CD14-positive monocyte (primary cell): ENCODE data around the gene EXD3. TPM values are rescaled to one million over a fixed set of nuclear protein-coding genes. Genes with fewer than 3 reads are reported as not detected.

Source experiments
- DNase-seq, 3 donors: peaks; one replicate each; pipeline ENCODE4 v3.0.0-alpha.2; 2011 to 2022
- H2AFZ ChIP-seq: 2 replicates; pipeline ENCODE4 v1.6.0; 2012; ENCODE audit warnings: mild to moderate bottlenecking, low read depth, low read length, inconsistent platforms; ENCODE audit not compliant: insufficient read depth, poor library complexity, severe bottlenecking
- H3K27ac ChIP-seq, 2 donors: 1 replicate in 1 of 2; 2 replicates in 1 of 2; pipeline ENCODE4 v1.5.1; 2012 to 2013; ENCODE audit warnings: low read length in 2 of 2, control low read depth in 1 of 2, inconsistent platforms in 1 of 2, low read depth in 1 of 2, mild to moderate bottlenecking in 1 of 2
- H3K27me3 ChIP-seq, 2 donors: one replicate each; pipeline versions ENCODE4 v1.6.0 to v1.6.1; 2011 to 2013; ENCODE audit warnings: low read length in 2 of 2; ENCODE audit not compliant: control insufficient read depth in 2 of 2, insufficient read depth in 2 of 2
- H3K36me3 ChIP-seq, 2 donors: replicated peaks in 1 of 2; 1 replicate in 1 of 2; 2 replicates in 1 of 2; pipeline versions ENCODE4 v1.5.1 to v1.6.1; 2012 to 2013; ENCODE audit warnings: low read length in 2 of 2, control low read depth in 1 of 2, inconsistent platforms in 1 of 2, mild to moderate bottlenecking in 1 of 2; ENCODE audit not compliant: insufficient read depth in 2 of 2, control insufficient read depth in 1 of 2
- H3K4me1 ChIP-seq, 2 donors: 1 replicate in 1 of 2; 2 replicates in 1 of 2; pipeline versions ENCODE4 v1.5.1 to v1.6.1; 2012 to 2013; ENCODE audit warnings: low read length in 2 of 2, control low read depth in 1 of 2, inconsistent platforms in 1 of 2, mild to moderate bottlenecking in 1 of 2, moderate library complexity in 1 of 2; ENCODE audit not compliant: insufficient read depth in 2 of 2, control insufficient read depth in 1 of 2
- H3K4me2 ChIP-seq: replicated peaks from 2 replicates; pipeline ENCODE3; 2012; ENCODE audit warnings: low read length, moderate library complexity, mild to moderate bottlenecking; ENCODE audit not compliant: poor library complexity, severe bottlenecking; ENCODE audit errors: extremely low read depth
- H3K4me3 ChIP-seq, 3 experiments: fragments of 200-600 bp in 1 of 3; sonication (generic) in 1 of 3; replicated peaks in 1 of 3; 1 replicate in 2 of 3; 2 replicates in 1 of 3; pipeline ENCODE4 v1.5.1; 2011 to 2013; ENCODE audit warnings: low read length in 3 of 3, mild to moderate bottlenecking in 3 of 3, control low read depth in 2 of 3, low read depth in 2 of 3, inconsistent platforms in 1 of 3, moderate library complexity in 1 of 3
- H3K79me2 ChIP-seq: 2 replicates; pipeline ENCODE4 v1.6.0; 2012; ENCODE audit warnings: mild to moderate bottlenecking, control low read depth, inconsistent platforms, low read length, moderate library complexity; ENCODE audit not compliant: insufficient read depth
- H3K9ac ChIP-seq: 2 replicates; pipeline ENCODE4 v1.6.0; 2017; ENCODE audit warnings: low read length, mild to moderate bottlenecking; ENCODE audit not compliant: insufficient read depth, poor library complexity, severe bottlenecking
- H3K9me3 ChIP-seq, 2 donors: replicated peaks in 1 of 2; 1 replicate in 1 of 2; 2 replicates in 1 of 2; pipeline versions ENCODE4 v1.5.1 to v1.6.1; 2012 to 2013; ENCODE audit warnings: low read length in 2 of 2, control low read depth in 1 of 2; ENCODE audit not compliant: control insufficient read depth in 1 of 2, insufficient read depth in 1 of 2
- H4K20me1 ChIP-seq: 2 replicates; pipeline ENCODE4 v1.6.0; 2012; ENCODE audit warnings: mild to moderate bottlenecking, low read length, control low read depth, moderate library complexity; ENCODE audit not compliant: insufficient read depth
- H3K27ac Mint-ChIP-seq, 7 donors: one replicate each; pipeline ENCODE4 v1.8.0; 2020; ENCODE audit warnings: mild to moderate bottlenecking in 7 of 7, mixed read lengths in 7 of 7, moderate library complexity in 6 of 7, inconsistent platforms in 2 of 7
- H3K27me3 Mint-ChIP-seq, 3 donors: one replicate each; pipeline ENCODE4 v1.8.0; 2021 to 2022; ENCODE audit warnings: low read depth in 3 of 3, mild to moderate bottlenecking in 3 of 3, mixed read lengths in 3 of 3, moderate library complexity in 3 of 3, inconsistent platforms in 1 of 3
- H3K36me3 Mint-ChIP-seq, 2 donors: one replicate each; pipeline ENCODE4 v1.8.0; 2020; ENCODE audit warnings: mixed read lengths in 2 of 2, inconsistent platforms in 1 of 2, mild to moderate bottlenecking in 1 of 2
- H3K4me1 Mint-ChIP-seq: one replicate; pipeline ENCODE4 v1.8.0; 2020; ENCODE audit warnings: mild to moderate bottlenecking, mixed read lengths
- H3K4me3 Mint-ChIP-seq, 2 donors: one replicate each; pipeline ENCODE4 v1.8.0; 2020; ENCODE audit warnings: mild to moderate bottlenecking in 2 of 2, mixed read lengths in 2 of 2, moderate library complexity in 1 of 2
- H3K9me3 Mint-ChIP-seq, 7 donors: one replicate each; pipeline ENCODE4 v1.8.0; 2020 to 2022; ENCODE audit warnings: mixed read lengths in 7 of 7, mild to moderate bottlenecking in 6 of 7, moderate library complexity in 6 of 7, inconsistent platforms in 2 of 7
- WGBS: methylation state at CpG from one replicate; pipeline ENCODE4 v1.1.5; 2013; ENCODE audit warnings: missing lambda C conversion rate; ENCODE audit not compliant: insufficient coverage; 5-methylcytosine and 5-hydroxymethylcytosine counted together
- intact Hi-C, 2 donors: fragments of 100-400 bp; cut with micrococcal nuclease; formaldehyde crosslinking; loops; one replicate each; pipeline versions ENCODE4 v1.15.0 to v1.15.1; 2023
- polyA plus RNA-seq, 3 donors: library from polyadenylated mRNA; depleted of rRNA in 1 of 3; unstranded in 2 of 3; stranded (reverse) in 1 of 3; fragments of 300-500 nt in 2 of 3; fragments of >200 nt in 1 of 3; fragmentation: Illumina TruSeq in 2 of 3; gene quantifications; 1 replicate in 2 of 3; 2 replicates in 1 of 3; pipeline ENCODE4 v1.2.3, GENCODE V29; 2012 to 2021
- TF ChIP-seq, protein P1 (sequence below): fragments of 200-600 bp; IDR thresholded peaks from one replicate; pipeline ENCODE4 v1.8.0; 2022; ENCODE audit warnings: antibody characterized with exemption, mild to moderate bottlenecking

Gene EXD3
- polyA plus RNA-seq, 3 donors = 2.0 to 10.8 (median 3.0) TPM

DNA sequence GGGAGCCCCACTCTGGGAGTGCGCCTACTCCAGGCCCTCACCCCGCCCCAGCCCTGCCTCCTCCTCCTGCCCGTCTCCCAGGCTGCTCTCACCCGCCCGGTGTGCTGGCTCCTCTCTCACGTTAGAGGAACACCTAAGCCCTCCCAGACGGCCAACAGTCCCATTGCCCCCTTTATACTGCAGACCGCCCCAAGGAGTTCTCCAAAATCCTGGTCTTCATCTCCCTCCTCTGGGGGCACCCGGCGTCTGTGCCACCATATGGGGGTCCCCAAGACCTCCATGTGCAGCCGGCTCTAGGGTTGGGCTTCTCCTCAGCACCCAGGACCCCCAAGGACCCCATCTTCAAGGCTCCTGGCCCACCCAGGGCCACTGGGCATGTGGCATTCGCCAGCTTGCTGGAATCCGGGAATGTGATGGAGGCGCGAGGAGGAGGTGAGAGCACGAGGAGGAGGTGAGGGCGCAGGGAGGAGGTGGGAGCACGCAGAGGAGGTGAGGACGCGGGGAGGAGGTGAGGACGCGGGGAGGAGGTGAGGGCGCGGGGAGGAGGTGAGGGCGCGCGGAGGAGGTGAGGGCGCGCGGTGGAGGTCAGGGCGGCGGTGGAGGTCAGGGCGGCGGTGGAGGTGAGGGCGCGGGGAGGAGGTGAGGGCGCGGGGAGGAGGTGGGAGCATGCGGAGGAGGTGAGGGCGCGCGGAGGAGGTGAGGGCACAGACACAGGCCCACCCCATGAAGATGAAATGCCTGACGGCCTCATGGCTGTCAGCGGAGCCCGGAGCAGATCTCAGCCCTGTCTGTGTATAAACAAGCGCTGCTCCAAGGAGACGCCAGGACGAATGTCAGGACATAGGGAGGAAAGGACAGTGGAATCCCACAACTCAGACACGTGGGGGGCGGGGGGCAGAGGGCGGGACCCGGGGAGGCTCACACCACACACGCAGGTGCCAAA is 41.2 kb downstream of the EXD3 start:
- TF ChIP-seq, protein P1, sequence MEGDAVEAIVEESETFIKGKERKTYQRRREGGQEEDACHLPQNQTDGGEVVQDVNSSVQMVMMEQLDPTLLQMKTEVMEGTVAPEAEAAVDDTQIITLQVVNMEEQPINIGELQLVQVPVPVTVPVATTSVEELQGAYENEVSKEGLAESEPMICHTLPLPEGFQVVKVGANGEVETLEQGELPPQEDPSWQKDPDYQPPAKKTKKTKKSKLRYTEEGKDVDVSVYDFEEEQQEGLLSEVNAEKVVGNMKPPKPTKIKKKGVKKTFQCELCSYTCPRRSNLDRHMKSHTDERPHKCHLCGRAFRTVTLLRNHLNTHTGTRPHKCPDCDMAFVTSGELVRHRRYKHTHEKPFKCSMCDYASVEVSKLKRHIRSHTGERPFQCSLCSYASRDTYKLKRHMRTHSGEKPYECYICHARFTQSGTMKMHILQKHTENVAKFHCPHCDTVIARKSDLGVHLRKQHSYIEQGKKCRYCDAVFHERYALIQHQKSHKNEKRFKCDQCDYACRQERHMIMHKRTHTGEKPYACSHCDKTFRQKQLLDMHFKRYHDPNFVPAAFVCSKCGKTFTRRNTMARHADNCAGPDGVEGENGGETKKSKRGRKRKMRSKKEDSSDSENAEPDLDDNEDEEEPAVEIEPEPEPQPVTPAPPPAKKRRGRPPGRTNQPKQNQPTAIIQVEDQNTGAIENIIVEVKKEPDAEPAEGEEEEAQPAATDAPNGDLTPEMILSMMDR = no peak
- H2AFZ ChIP-seq = no peak overlapping the region
- intact Hi-C loops = no loop called here

DNA sequence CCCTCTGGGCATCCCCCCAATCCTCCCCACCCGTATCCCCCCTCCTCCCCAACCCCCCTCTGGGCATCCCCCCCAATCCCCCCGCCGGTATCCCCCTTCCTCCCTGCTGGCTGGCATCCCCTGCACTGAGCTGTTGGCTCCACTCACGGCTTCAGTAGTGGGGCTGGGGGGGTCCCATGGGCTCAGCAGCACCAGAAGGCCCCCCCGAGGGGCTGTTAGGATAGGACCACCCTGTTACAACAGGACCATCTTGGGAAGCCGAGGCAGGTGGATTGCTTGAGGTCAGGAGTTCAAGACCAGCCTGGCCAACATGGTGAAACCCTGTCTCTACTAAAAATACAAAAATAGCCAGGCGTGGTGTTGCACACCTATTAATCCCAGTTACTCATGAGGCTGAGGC is 42.4 kb downstream of the EXD3 start:
- peaks cover 9 to 39% (median 20%) of the 10 kb centered on the region in 7 donors for H3K9me3 Mint-ChIP-seq
- TF ChIP-seq, protein P1 = no peak
- H2AFZ ChIP-seq = no peak overlapping the region
- no peak overlapping the region for H3K27ac ChIP-seq
- no peak overlapping the region for H3K4me3 Mint-ChIP-seq
- no peaks in the 10 kb centered on the region for H3K4me1 ChIP-seq
- H3K27me3 ChIP-seq = no peaks in the 10 kb centered on the region
- no peaks in the 10 kb centered on the region for H3K36me3 ChIP-seq
- no peaks in the 10 kb centered on the region for H3K79me2 ChIP-seq
- H3K27ac Mint-ChIP-seq = no peak overlapping the region
- intact Hi-C loops = no loop called here
- no peaks in the 10 kb centered on the region for H4K20me1 ChIP-seq
- WGBS = 89% methylated on average over 1 of the region's 7 CpGs
- H3K27me3 Mint-ChIP-seq = peaks cover 0 to 4% (median 2%) of the 10 kb centered on the region in 3 donors
- H3K4me3 ChIP-seq = no peak overlapping the region
- DNase-seq = no peak
- no peaks in the 10 kb centered on the region for H3K4me1 Mint-ChIP-seq
- peaks cover 8 to 29% of the 10 kb centered on the region in 2 donors for H3K9me3 ChIP-seq
- peaks cover 0 to 4% of the 10 kb centered on the region in 2 donors for H3K36me3 Mint-ChIP-seq
- H3K9ac ChIP-seq = no peak overlapping the region
- H3K4me2 ChIP-seq = no peak overlapping the region

More for the DNA sequence above, 41.2 kb downstream of the EXD3 start:
- Histone ChIP-seq H3K9me3 (peaks cover 4 to 18% of the 10 kb centered on the region in 2 donors), H3K4me1 (no peaks in the 10 kb centered on the region), H3K4me3 (no peak overlapping the region), H3K9ac (no peak overlapping the region), H3K4me2 (no peak overlapping the region), H3K79me2 (no peaks in the 10 kb centered on the region), H3K36me3 (no peaks in the 10 kb centered on the region), H3K27ac (no peak overlapping the region), H3K27me3 (no peaks in the 10 kb centered on the region), H4K20me1 (no peaks in the 10 kb centered on the region)
- DNase-seq = no peak
- H3K27ac Mint-ChIP-seq = peak overlapping the region in 2 of 7 donors; percentile 68 to 71
- no peak overlapping the region for H3K4me3 Mint-ChIP-seq
- no peaks in the 10 kb centered on the region for H3K4me1 Mint-ChIP-seq
- WGBS = 96% methylated on average over 48 of the region's 53 CpGs
- peaks cover 7 to 28% (median 13%) of the 10 kb centered on the region in 7 donors for H3K9me3 Mint-ChIP-seq
- peaks cover 0 to 4% of the 10 kb centered on the region in 2 donors for H3K36me3 Mint-ChIP-seq
- H3K27me3 Mint-ChIP-seq = peaks cover 0 to 4% (median 2%) of the 10 kb centered on the region in 3 donors
